NOMO-1 treated with dmso at 0.1 percent for 144 hours (cell line): ENCODE data around the gene PSAP.
A peak's percentile ranks its signal among the peaks of the same experiment; 100 is the strongest.
"Not testable (repeated sequence)": the region's sequence is repeated elsewhere in the genome, so short reads cannot be mapped to it uniquely, and the experiment has no call there.

Experiments
- DNase-seq: peaks from one replicate; lab custom pipeline; 2025; ENCODE audit not compliant: unreplicated experiment; lab: John Stamatoyannopoulos, UW

The PSAP gene

GRCh38 chr10:71850743-71851464 lies at the start of gene PSAP:
TSS of gene PSAP (minus strand) at chr10:71851251. CDS start at chr10:71851221, 30 bp downstream.
- DNase-seq: peak; percentile 96

- DNase-seq: no peak
Measured at GRCh38 chr10:71900441-71901180, 49.6 kb upstream of the PSAP start.

GRCh38 chr10:71899665-71900412 lies 48.8 kb upstream of the PSAP start:
- DNase-seq: no peak

- not testable (repeated sequence) for DNase-seq
Measured at GRCh38 chr10:71898346-71898745, 47.3 kb upstream of the PSAP start.

- DNase-seq: no peak
Measured at GRCh38 chr10:71893920-71894319, 42.9 kb upstream of the PSAP start.

- no peak for DNase-seq
Measured at GRCh38 chr10:71893258-71893815, 42.3 kb upstream of the PSAP start.

- no peak for DNase-seq
Measured at GRCh38 chr10:71891437-71891836, 40.4 kb upstream of the PSAP start.

GRCh38 chr10:71889388-71889987 lies 38.4 kb upstream of the PSAP start:
- no peak for DNase-seq

GRCh38 chr10:71888623-71889387 lies 37.8 kb upstream of the PSAP start:
- peak; percentile 100 for DNase-seq

GRCh38 chr10:71888248-71888622 lies 37.2 kb upstream of the PSAP start:
- DNase-seq: no peak

- DNase-seq: no peak
Measured at GRCh38 chr10:71887743-71888142, 36.7 kb upstream of the PSAP start.

- DNase-seq: no peak
Measured at GRCh38 chr10:71882813-71883659, 32.0 kb upstream of the PSAP start.

- DNase-seq: no peak
Measured at GRCh38 chr10:71881647-71882355, 30.8 kb upstream of the PSAP start.

GRCh38 chr10:71881307-71881624 lies 30.2 kb upstream of the PSAP start:
- not testable (repeated sequence) for DNase-seq

GRCh38 chr10:71880425-71881306 lies 29.6 kb upstream of the PSAP start:
- no peak for DNase-seq

GRCh38 chr10:71878327-71879034 lies 27.4 kb upstream of the PSAP start:
- DNase-seq: no peak

GRCh38 chr10:71877821-71878220 lies 26.8 kb upstream of the PSAP start:
- no peak for DNase-seq
